NCI-H2029 treated with DMSO at 0.1 percent for 48 hours (cell line): ENCODE data around the gene SFPQ.
A peak's percentile ranks its signal among the peaks of the same experiment; 100 is the strongest.
"Not testable (repeated sequence)": the region's sequence is repeated elsewhere in the genome, so short reads cannot be mapped to it uniquely, and the experiment has no call there.

ENCODE experiments used
- DNase-seq: peaks from one replicate; lab custom pipeline; 2025; lab: John Stamatoyannopoulos, UW

SFPQ gene

GRCh38 chr1:35192853-35193664 lies at the start of gene SFPQ:
Gene SFPQ, minus strand, starts transcription at chr1:35193145. Its CDS starts 96 bp downstream, at chr1:35193049.
- peak; percentile 96 for DNase-seq

GRCh38 chr1:35236772-35237171 lies 43.8 kb upstream of the SFPQ start:
- DNase-seq = not testable (repeated sequence)

- no peak for DNase-seq
Observed at GRCh38 chr1:35231287-35231686, 38.3 kb upstream of the SFPQ start.

- DNase-seq = no peak
Observed at GRCh38 chr1:35229587-35230360, 36.8 kb upstream of the SFPQ start.

GRCh38 chr1:35226546-35226945 lies 33.6 kb upstream of the SFPQ start:
- DNase-seq = no peak

- DNase-seq = no peak
Observed at GRCh38 chr1:35223084-35223630, 30.2 kb upstream of the SFPQ start.

- DNase-seq = no peak
Observed at GRCh38 chr1:35222322-35223083, 29.6 kb upstream of the SFPQ start.

GRCh38 chr1:35220976-35221375 lies 28.0 kb upstream of the SFPQ start:
- no peak for DNase-seq

GRCh38 chr1:35215346-35215745 lies 22.4 kb upstream of the SFPQ start:
- DNase-seq = no peak

GRCh38 chr1:35211120-35211414 lies 18.1 kb upstream of the SFPQ start:
- DNase-seq = no peak

GRCh38 chr1:35210321-35211119 lies 17.6 kb upstream of the SFPQ start:
- no peak for DNase-seq

GRCh38 chr1:35203295-35203694 lies 10.3 kb upstream of the SFPQ start:
- DNase-seq = no peak

- DNase-seq = peak; percentile 78
Observed at GRCh38 chr1:35202048-35202719, 9.2 kb upstream of the SFPQ start.

GRCh38 chr1:35201631-35202030 lies 8.7 kb upstream of the SFPQ start:
- no peak for DNase-seq

GRCh38 chr1:35192056-35192852 lies 691 bp downstream of the SFPQ start:
- DNase-seq = no peak

GRCh38 chr1:35191429-35192055 lies 1.4 kb downstream of the SFPQ start:
- no peak for DNase-seq

GRCh38 chr1:35190784-35191183 lies 2.2 kb downstream of the SFPQ start:
- DNase-seq = no peak

- DNase-seq = no peak
Observed at GRCh38 chr1:35188578-35189392, 4.2 kb downstream of the SFPQ start.

- no peak for DNase-seq
Observed at GRCh38 chr1:35187816-35188342, 5.1 kb downstream of the SFPQ start.
